DOHH2 (cell line): ENCODE data around the gene IREB2.
"Not testable (repeated sequence)": the region's sequence is repeated elsewhere in the genome, so short reads cannot be mapped to it uniquely, and the experiment has no call there.

ENCODE experiments used
- CTCF ChIP-seq: fragments of 200-600 bp; sonication (generic); IDR thresholded peaks from one replicate; pipeline ENCODE4 v1.5.1; 2014; ENCODE audit warnings: antibody characterized with exemption, mild to moderate bottlenecking, low read depth, low read length; ENCODE audit not compliant: poor library complexity, severe bottlenecking
- EZH2phosphoT487 ChIP-seq: fragments of 200-600 bp; sonication (generic); IDR thresholded peaks from 2 replicates; pipeline ENCODE4 v1.6.1; 2017; ENCODE audit warnings: borderline replicate concordance, mild to moderate bottlenecking, antibody characterized with exemption, low read length, moderate library complexity, mixed read lengths

DNA sequence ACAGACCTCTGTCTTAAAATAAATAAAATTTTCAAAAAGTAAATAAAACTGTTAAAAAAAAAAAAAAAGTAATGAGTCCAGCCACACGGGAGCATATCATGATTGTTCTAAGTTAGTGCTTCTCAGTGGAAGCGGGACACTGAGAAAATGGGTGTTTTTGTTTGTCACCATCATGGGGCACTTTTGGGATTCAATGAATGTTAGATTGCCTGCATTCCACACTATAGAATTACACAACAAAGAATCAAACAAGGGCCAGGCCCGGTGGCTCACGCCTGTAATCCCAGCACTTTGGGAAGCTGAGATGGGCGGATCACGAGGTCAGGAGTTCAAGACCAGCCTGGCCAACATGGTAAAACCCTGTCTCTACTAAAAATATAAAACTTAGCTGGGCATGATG is 3.3 kb upstream of the IREB2 start:
- TF ChIP-seq CTCF, EZH2phosphoT487: not testable (repeated sequence)
